Cardiac muscle cell (in vitro differentiated cells and primary cell): ENCODE measurements around the gene RPS6KA4. TPM values are rescaled to one million over a fixed set of nuclear protein-coding genes. Genes with fewer than 3 reads are reported as not detected.
A peak's percentile ranks its signal among the peaks of the same experiment; 100 is the strongest.

Experiments used
- DNase-seq, 2 donors: peaks; one replicate each; pipeline versions ENCODE4 v3.0.0 to v3.0.0-alpha.2; 2010 to 2017; ENCODE audit warnings: low read depth in 1 of 2, low spot score in 1 of 2
- H3K27ac ChIP-seq: fragments of 200-600 bp; sonication (generic); 2 replicates; pipeline ENCODE4 v1.5.1; 2016
- H3K27me3 ChIP-seq: fragments of 200-600 bp; sonication (generic); 2 replicates; pipeline ENCODE4 v1.6.0; 2016; ENCODE audit warnings: control low read depth
- H3K36me3 ChIP-seq: fragments of 200-600 bp; sonication (generic); 2 replicates; pipeline ENCODE4 v1.5.1; 2016; ENCODE audit warnings: control low read depth
- H3K4me1 ChIP-seq: fragments of 200-600 bp; sonication (generic); 2 replicates; pipeline ENCODE4 v1.8.1; 2017; ENCODE audit warnings: low read depth, mild to moderate bottlenecking, mixed run types
- H3K4me3 ChIP-seq: fragments of 200-600 bp; sonication (generic); 2 replicates; pipeline ENCODE4 v1.5.1; 2016; ENCODE audit warnings: mild to moderate bottlenecking
- H3K9me3 ChIP-seq: fragments of 200-600 bp; sonication (generic); 2 replicates; pipeline ENCODE4 v1.5.1; 2017; ENCODE audit warnings: low read depth, mild to moderate bottlenecking, control low read depth
- CTCF ChIP-seq: IDR thresholded peaks from 2 replicates; pipeline ENCODE4 v1.5.1; 2012; ENCODE audit warnings: low read depth, mild to moderate bottlenecking, low read length
- polyA plus RNA-seq: library from polyadenylated mRNA; unstranded; fragments of >200 nt; fragmentation: Nextera tagmentation; extraction: Ambion mirVana; gene quantifications from 2 replicates; pipeline ENCODE4 v1.2.1, GENCODE V29; 2016
- total RNA-seq: library from RNA; depleted of rRNA; stranded (reverse); fragments of >200 nt; gene quantifications from 2 replicates; pipeline ENCODE4 v1.2.3, GENCODE V29; 2016

The RPS6KA4 gene
- total and polyA plus RNA-seq, 2 experiments from 2014 or later, result 22.3 to 28.2 TPM

GRCh38 chr11:64406221-64406946, 47.4 kb downstream of the RPS6KA4 start:
- peak; percentile 57 to 58 for DNase-seq
- Histone ChIP-seq H3K36me3 (no peaks in the 10 kb centered on the region), H3K4me3 (no peak overlapping the region), H3K9me3 (no peaks in the 10 kb centered on the region), H3K27ac (peak overlapping the region; percentile 80), H3K27me3 (no peaks in the 10 kb centered on the region), H3K4me1 (peaks cover 29% of the 10 kb centered on the region)
- no peak for TF ChIP-seq CTCF

GRCh38 chr11:64407221-64407620, 48.3 kb downstream of the RPS6KA4 start:
- DNase-seq, result no peak
- TF ChIP-seq CTCF, result no peak
- peak overlapping the region; percentile 80 for H3K27ac ChIP-seq
- no peaks in the 10 kb centered on the region for H3K9me3 ChIP-seq
- H3K27me3 ChIP-seq, result no peaks in the 10 kb centered on the region
- peaks cover 29% of the 10 kb centered on the region for H3K4me1 ChIP-seq
- H3K4me3 ChIP-seq, result no peak overlapping the region
- no peaks in the 10 kb centered on the region for H3K36me3 ChIP-seq

GRCh38 chr11:64407630-64408029, 48.7 kb downstream of the RPS6KA4 start:
- H3K4me1 ChIP-seq, result peaks cover 29% of the 10 kb centered on the region

GRCh38 chr11:64409278-64409677, 50.3 kb downstream of the RPS6KA4 start:
- TF ChIP-seq CTCF, result no peak
- H3K27me3 ChIP-seq, result no peaks in the 10 kb centered on the region
- H3K4me3 ChIP-seq, result no peak overlapping the region
- no peaks in the 10 kb centered on the region for H3K9me3 ChIP-seq
- H3K27ac ChIP-seq, result no peak overlapping the region
- peaks cover 29% of the 10 kb centered on the region for H3K4me1 ChIP-seq
- no peaks in the 10 kb centered on the region for H3K36me3 ChIP-seq
- DNase-seq, result no peak

More at GRCh38 chr11:64407630-64408029, 48.7 kb downstream of the RPS6KA4 start:
- TF ChIP-seq CTCF, result no peak
- Histone ChIP-seq H3K36me3 (no peaks in the 10 kb centered on the region), H3K9me3 (no peaks in the 10 kb centered on the region), H3K27me3 (no peaks in the 10 kb centered on the region), H3K4me3 (no peak overlapping the region), H3K27ac (peak overlapping the region; percentile 80)
- no peak for DNase-seq

- Histone ChIP-seq H3K9me3 (no peaks in the 10 kb centered on the region), H3K27ac (no peak overlapping the region), H3K27me3 (no peaks in the 10 kb centered on the region), H3K4me1 (peaks cover 29% of the 10 kb centered on the region), H3K4me3 (no peak overlapping the region), H3K36me3 (no peaks in the 10 kb centered on the region)
- DNase-seq, result peak; percentile 26 to 63
- no peak for TF ChIP-seq CTCF
These were observed 50.9 kb downstream of the RPS6KA4 start for GRCh38 chr11:64409707-64410403.
